ENCODE results near the gene TLL1.

The TLL1 gene

GRCh38 chr4:165992283-165992682 lies 119.2 kb downstream of the TLL1 start:
- TF ChIP-seq CTCF (IDR thresholded peaks at IDR 0.05; ENCODE audit: borderline replicate concordance, control extremely low read depth, extremely low read depth, insufficient read depth, missing control alignments) = no peak
- in situ Hi-C loops (cut with MboI; ENCODE audit: low sequenced_read_pairs, unreplicated experiment) = no loop called here
- DNase-seq (ENCODE audit: low spot score) = no peak

GRCh38 chr4:165994701-165995100 lies 121.7 kb downstream of the TLL1 start:
- no peak for DNase-seq (ENCODE audit: low spot score)
- no peak for TF ChIP-seq CTCF (IDR thresholded peaks at IDR 0.05; ENCODE audit: borderline replicate concordance, control extremely low read depth, extremely low read depth, insufficient read depth, missing control alignments)
- in situ Hi-C loops (cut with MboI; ENCODE audit: low sequenced_read_pairs, unreplicated experiment) = no loop called here

- in situ Hi-C loops (cut with MboI; ENCODE audit: low sequenced_read_pairs, unreplicated experiment) = no loop called here
- no peak for DNase-seq (ENCODE audit: low spot score)
- no peak for TF ChIP-seq CTCF (IDR thresholded peaks at IDR 0.05; ENCODE audit: borderline replicate concordance, control extremely low read depth, extremely low read depth, insufficient read depth, missing control alignments)
Measured at GRCh38 chr4:166003811-166004210, 130.8 kb downstream of the TLL1 start.

- no peak for DNase-seq (ENCODE audit: low spot score)
- in situ Hi-C loops (cut with MboI; ENCODE audit: low sequenced_read_pairs, unreplicated experiment) = no loop called here
- TF ChIP-seq CTCF (IDR thresholded peaks at IDR 0.05; ENCODE audit: borderline replicate concordance, control extremely low read depth, extremely low read depth, insufficient read depth, missing control alignments) = no peak
Measured at GRCh38 chr4:166006217-166006616, 133.2 kb downstream of the TLL1 start.

- TF ChIP-seq CTCF (IDR thresholded peaks at IDR 0.05; ENCODE audit: borderline replicate concordance, control extremely low read depth, extremely low read depth, insufficient read depth, missing control alignments) = no peak
- in situ Hi-C loops (cut with MboI; ENCODE audit: low sequenced_read_pairs, unreplicated experiment) = no loop called here
Measured at GRCh38 chr4:166008510-166008909, 135.5 kb downstream of the TLL1 start.

GRCh38 chr4:166012129-166013030 lies 139.3 kb downstream of the TLL1 start:
- no peak for TF ChIP-seq CTCF (IDR thresholded peaks at IDR 0.05; ENCODE audit: borderline replicate concordance, control extremely low read depth, extremely low read depth, insufficient read depth, missing control alignments)
- DNase-seq (ENCODE audit: low spot score) = no peak
- in situ Hi-C loops (cut with MboI; ENCODE audit: low sequenced_read_pairs, unreplicated experiment) = no loop called here

More at GRCh38 chr4:166008510-166008909, 135.5 kb downstream of the TLL1 start:
- DNase-seq (ENCODE audit: low spot score) = no peak
